Fibroblast of lung (primary cell): ENCODE measurements around the gene MAPK8IP3.

Source experiments
- EZH2 ChIP-seq: IDR thresholded peaks from 2 replicates; pipeline ENCODE4 v1.5.1; 2012; ENCODE audit warnings: low read length, control low read depth, mild to moderate bottlenecking; ENCODE audit errors: missing control alignments
- TF ChIP-seq, protein P1 (sequence below), 2 donors: IDR thresholded peaks in 1 of 2; conservative IDR thresholded peaks in 1 of 2; 1 replicate in 1 of 2; 2 replicates in 1 of 2; pipeline ENCODE4 v1.5.1; 2011 to 2012; ENCODE audit warnings: low read length in 2 of 2, control low read depth in 1 of 2, inconsistent platforms in 1 of 2, low read depth in 1 of 2, mild to moderate bottlenecking in 1 of 2

DNA sequence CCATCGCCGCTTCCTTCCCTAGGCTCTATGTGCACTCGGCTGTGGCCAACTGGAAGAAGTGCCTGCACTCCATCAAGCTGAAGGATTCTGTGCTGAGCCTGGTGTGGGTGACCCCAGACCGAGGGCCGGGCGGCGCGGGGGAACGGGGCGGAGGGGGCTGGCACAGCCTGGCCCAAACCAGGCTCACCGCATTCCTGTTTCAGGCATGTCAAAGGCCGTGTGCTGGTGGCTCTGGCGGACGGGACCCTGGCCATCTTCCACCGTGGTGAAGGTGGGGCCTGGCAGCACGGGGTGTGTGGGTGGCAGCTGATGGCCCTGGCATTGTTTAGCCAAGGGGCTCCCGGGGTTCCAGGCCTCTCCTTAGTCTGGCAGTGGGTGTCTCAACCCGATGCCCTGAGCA lies 60.7 kb downstream of the MAPK8IP3 start:
- no peak for TF ChIP-seq EZH2
- TF ChIP-seq, protein P1, sequence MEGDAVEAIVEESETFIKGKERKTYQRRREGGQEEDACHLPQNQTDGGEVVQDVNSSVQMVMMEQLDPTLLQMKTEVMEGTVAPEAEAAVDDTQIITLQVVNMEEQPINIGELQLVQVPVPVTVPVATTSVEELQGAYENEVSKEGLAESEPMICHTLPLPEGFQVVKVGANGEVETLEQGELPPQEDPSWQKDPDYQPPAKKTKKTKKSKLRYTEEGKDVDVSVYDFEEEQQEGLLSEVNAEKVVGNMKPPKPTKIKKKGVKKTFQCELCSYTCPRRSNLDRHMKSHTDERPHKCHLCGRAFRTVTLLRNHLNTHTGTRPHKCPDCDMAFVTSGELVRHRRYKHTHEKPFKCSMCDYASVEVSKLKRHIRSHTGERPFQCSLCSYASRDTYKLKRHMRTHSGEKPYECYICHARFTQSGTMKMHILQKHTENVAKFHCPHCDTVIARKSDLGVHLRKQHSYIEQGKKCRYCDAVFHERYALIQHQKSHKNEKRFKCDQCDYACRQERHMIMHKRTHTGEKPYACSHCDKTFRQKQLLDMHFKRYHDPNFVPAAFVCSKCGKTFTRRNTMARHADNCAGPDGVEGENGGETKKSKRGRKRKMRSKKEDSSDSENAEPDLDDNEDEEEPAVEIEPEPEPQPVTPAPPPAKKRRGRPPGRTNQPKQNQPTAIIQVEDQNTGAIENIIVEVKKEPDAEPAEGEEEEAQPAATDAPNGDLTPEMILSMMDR (conservative IDR thresholded peaks at IDR 0.05 in 1 of 2, IDR thresholded peaks at IDR 0.05 in 1 of 2; ENCODE audit: low read depth in 1 of 2, low read length in 2 of 2): no peak
